Heart right ventricle (tissue), 16 donors: ENCODE data around the gene HEMK1. TPM values are rescaled to one million over a fixed set of nuclear protein-coding genes. Genes with fewer than 3 reads are reported as not detected.

ENCODE experiments used
- ATAC-seq, 8 donors: fragments of 200-7000 bp; cut with Tn5 transposase; one replicate each; pipeline ENCODE4 v1.9.1; 2020; ENCODE audit warnings: mild to moderate bottlenecking in 8 of 8, moderate library complexity in 8 of 8, moderate number of reproducible peaks in 1 of 8
- DNase-seq, 2 donors: peaks; one replicate each; pipeline ENCODE4 v3.0.0-alpha.2; 2020
- H3K27ac ChIP-seq, 10 donors: fragments of 200-600 bp; sonication (generic) in 2 of 10; one replicate each; pipeline versions ENCODE4 v1.5.0 to v1.8.0; 2020 to 2022; ENCODE audit warnings: mild to moderate bottlenecking in 3 of 10
- H3K27me3 ChIP-seq, 7 donors: fragments of 200-600 bp; one replicate each; pipeline ENCODE4 v1.8.0; 2021 to 2022; ENCODE audit warnings: mild to moderate bottlenecking in 2 of 7
- H3K36me3 ChIP-seq, 9 donors: fragments of 200-600 bp; sonication (generic) in 1 of 9; one replicate each; pipeline versions ENCODE4 v1.5.0 to v1.8.0; 2020 to 2022; ENCODE audit warnings: mild to moderate bottlenecking in 2 of 9
- H3K4me1 ChIP-seq, 9 donors: fragments of 200-600 bp; sonication (generic) in 1 of 9; one replicate each; pipeline versions ENCODE4 v1.5.0 to v1.8.0; 2020 to 2022; ENCODE audit warnings: mild to moderate bottlenecking in 4 of 9
- H3K4me3 ChIP-seq, 10 donors: fragments of 200-600 bp; sonication (generic) in 2 of 10; one replicate each; pipeline versions ENCODE4 v1.5.0 to v1.8.0; 2020 to 2022; ENCODE audit warnings: mild to moderate bottlenecking in 7 of 10, moderate library complexity in 2 of 10
- H3K9me3 ChIP-seq, 11 donors: fragments of 200-600 bp in 10 of 11; sonication (generic) in 2 of 11; one replicate each; pipeline versions ENCODE4 v1.5.0 to v1.8.0; 2013 to 2022; ENCODE audit warnings: mild to moderate bottlenecking in 2 of 11, control low read depth in 1 of 11, moderate library complexity in 1 of 11
- CTCF ChIP-seq, 9 donors: fragments of 200-600 bp; sonication (generic) in 2 of 9; IDR thresholded peaks; one replicate each; pipeline versions ENCODE4 v1.5.0 to v1.8.0; 2021 to 2022; ENCODE audit warnings: antibody characterized with exemption in 9 of 9, mild to moderate bottlenecking in 5 of 9, moderate library complexity in 1 of 9
- WGBS, 2 donors: extraction: QIAGEN DNeasy Blood & Tissue Kit; methylation state at CpG; one replicate each; pipeline ENCODE4 v1.1.7; 2013; ENCODE audit warnings: inconsistent platforms in 1 of 2; 5-methylcytosine and 5-hydroxymethylcytosine counted together
- intact Hi-C, 10 donors: fragments of 100-400 bp; cut with DNase I; formaldehyde crosslinking; loops; one replicate each; pipeline versions ENCODE4 v1.11.1 to v1.14.2; 2022
- polyA plus RNA-seq, 2 donors: library from polyadenylated mRNA; stranded (reverse); fragments of 200-250 nt; gene quantifications; one replicate each; pipeline ENCODE4 v1.2.3, GENCODE V29; 2013
- total RNA-seq, 10 donors: library from RNA; stranded (reverse); fragmentation: NEBNext Ultra II Directional in 3 of 10; extraction: Animal tissue kit (Norgen Biotek cat#: 25700) in 3 of 10; gene quantifications; one replicate each; pipeline versions ENCODE4 v1.2.1 to v1.2.4, GENCODE V29; 2021 to 2023
- donor health status: Arrhythmogenic right ventricular cardiomyopathy.
- donor health status: ischemic (EF 13 %, LVEDD 7.1; RV severe dilation, severe dysfunction).
- donor health status: healthy with polysubstance abuse.
- donor health status: DM: no; HTN: yes; CAD: no.
- donor health status: DM: no; HTN: no; CAD: no.
- donor health status: ischemic (EF 25% LVEDD 6.9; RV normal size, moderate dysfunction).
- donor health status: ischemic (EF 25% LVEDD 5.7; RV mildly dilated, moderate dysfunction).
- donor health status: healthy.
- donor health status: DM: yes; HTN: yes; CAD: no.
- donor health status: Ischemic cardiomyopathy.
- donor health status: ischemic (EF 35%, LVEDD 5.7; RV mildly dilated, moderate dysfunction).
- donor health status: nonischemic (EF 11% LVEDD 7.7; RV severe dilation, severe dysfunction).
- donor health status: DM: yes; HTN: yes; CAD: no.
- donor health status: PGD.
- donor health status: ischemic (EF 29% LVEDD 5.4; RV normal size, mild dysfunction).
- donor health status: nonischemic (EF 23%, LVEDD 6.1; RV moderate dilation, normal function).

The HEMK1 gene
- total and polyA plus RNA-seq, 12 donors: 10.6 to 19.0 (median 14.8) TPM

GRCh38 chr3:50577348-50577747, 8.0 kb downstream of the HEMK1 start:
- Histone ChIP-seq H3K9me3 (no peaks in the 10 kb centered on the region), H3K4me1 (peaks cover 3 to 33% (median 21%) of the 10 kb centered on the region in 9 donors), H3K27ac (no peak overlapping the region), H3K36me3 (peaks cover 0 to 89% (median 0%) of the 10 kb centered on the region in 9 donors), H3K27me3 (no peaks in the 10 kb centered on the region), H3K4me3 (no peak overlapping the region)
- DNase-seq (no peak), ATAC-seq (no peak)
- no peak for TF ChIP-seq CTCF (IDR thresholded peaks at IDR 0.05)
- intact Hi-C loops: loop anchor here in 3 of 10 donors (10.0 kb wide), 2 partner anchors 97 to 807 kb away; partner anchors contain the start of genes MANF (in 2 of the 3) and DOCK3 (in 1 of the 3)
- 95 to 100% methylated on average over 2 of the region's 2 CpGs for WGBS, 2 donors

GRCh38 chr3:50580683-50581458, 11.5 kb downstream of the HEMK1 start:
- peak in 3 of 8 donors; percentile 5 to 19 (median 9) for ATAC-seq

GRCh38 chr3:50581459-50581842, 12.1 kb downstream of the HEMK1 start:
- peak in 1 of 2 donors; percentile 24 for DNase-seq
- WGBS, 2 donors: 63 to 72% methylated on average over 2 of the region's 2 CpGs
- ATAC-seq: peak in 7 of 8 donors; percentile 5 to 31 (median 18)
- Histone ChIP-seq H3K4me1 (peaks cover 16 to 60% (median 44%) of the 10 kb centered on the region in 9 donors), H3K27me3 (no peaks in the 10 kb centered on the region), H3K36me3 (peaks cover 0 to 53% (median 0%) of the 10 kb centered on the region in 9 donors), H3K4me3 (no peak overlapping the region), H3K27ac (peak overlapping the region; percentile 16 to 92 (median 86)), H3K9me3 (no peaks in the 10 kb centered on the region)
- peak in 1 of 9 donors; percentile 0 for TF ChIP-seq CTCF (IDR thresholded peaks at IDR 0.05)
- intact Hi-C loops: no loop called here

More at GRCh38 chr3:50580683-50581458, 11.5 kb downstream of the HEMK1 start:
- TF ChIP-seq CTCF (IDR thresholded peaks at IDR 0.05): peak in 4 of 9 donors; percentile 13 to 30 (median 18)
- Histone ChIP-seq H3K9me3 (no peaks in the 10 kb centered on the region), H3K36me3 (peaks cover 0 to 59% (median 0%) of the 10 kb centered on the region in 9 donors), H3K27ac (peak overlapping the region; percentile 16 to 92 (median 86)), H3K4me3 (no peak overlapping the region), H3K27me3 (no peaks in the 10 kb centered on the region), H3K4me1 (peaks cover 16 to 54% (median 42%) of the 10 kb centered on the region in 9 donors)
- WGBS, 2 donors: 53 to 60% methylated on average over 9 of the region's 9 CpGs
- intact Hi-C loops: no loop called here
- DNase-seq: peak in 1 of 2 donors; percentile 3

- Histone ChIP-seq H3K36me3 (peaks cover 0 to 47% (median 0%) of the 10 kb centered on the region in 9 donors), H3K4me1 (peaks cover 16 to 66% (median 48%) of the 10 kb centered on the region in 9 donors), H3K9me3 (no peaks in the 10 kb centered on the region), H3K27me3 (no peaks in the 10 kb centered on the region), H3K4me3 (no peak overlapping the region), H3K27ac (peak overlapping the region; percentile 16 to 92 (median 86))
- TF ChIP-seq CTCF (IDR thresholded peaks at IDR 0.05): no peak
- DNase-seq (no peak), ATAC-seq (peak in 3 of 8 donors; percentile 4 to 25 (median 15))
- intact Hi-C loops: no loop called here
- 51 to 56% methylated on average over 8 to 9 of the region's 9 CpGs for WGBS, 2 donors
Observed at GRCh38 chr3:50582083-50582482, 12.8 kb downstream of the HEMK1 start.
